DND-41 (cell line): Measurements from ENCODE around the gene POLG2.

ENCODE experiments used
- CTCF ChIP-seq: IDR thresholded peaks from 2 replicates; pipeline ENCODE4 v1.5.1; 2012; ENCODE audit warnings: borderline replicate concordance, low read length, moderate library complexity, mild to moderate bottlenecking; ENCODE audit not compliant: poor library complexity, severe bottlenecking; ENCODE audit errors: extremely low read depth
- EZH2 ChIP-seq: IDR thresholded peaks from 3 replicates; pipeline ENCODE4 v1.6.1; 2012; ENCODE audit warnings: borderline replicate concordance, low read depth, mild to moderate bottlenecking, moderate library complexity, low read length, inconsistent platforms; ENCODE audit not compliant: severe bottlenecking

GRCh38 chr17:64480951-64481350 is 15.9 kb downstream of the POLG2 start:
- TF ChIP-seq CTCF (no peak), EZH2 (no peak)
